IMR-90 (cell line): ENCODE results near the gene GNB1L.

Experiments used
- CEBPB ChIP-seq: IDR thresholded peaks from 2 replicates; pipeline ENCODE4 v1.6.1; 2012; ENCODE audit warnings: low read depth, low read length, improper control_type of control experiment
- CHD1 ChIP-seq: IDR thresholded peaks from 2 replicates; pipeline ENCODE4 v1.6.1; 2012; ENCODE audit warnings: low read depth, low read length, improper control_type of control experiment
- CTCF ChIP-seq: conservative IDR thresholded peaks from 2 replicates; pipeline ENCODE4 v1.5.1; 2012; ENCODE audit warnings: mild to moderate bottlenecking, low read depth, low read length, improper control_type of control experiment
- MAZ ChIP-seq: IDR thresholded peaks from 2 replicates; pipeline ENCODE4 v1.6.1; 2012; ENCODE audit warnings: low read depth, mild to moderate bottlenecking, low read length, improper control_type of control experiment, moderate library complexity, borderline replicate concordance
- POLR2A ChIP-seq: IDR thresholded peaks from 2 replicates; pipeline ENCODE4 v1.6.1; 2012; ENCODE audit warnings: mild to moderate bottlenecking, low read depth, low read length
- RAD21 ChIP-seq: IDR thresholded peaks from 2 replicates; pipeline ENCODE4 v1.6.1; 2012; ENCODE audit warnings: low read length, improper control_type of control experiment
- RCOR1 ChIP-seq: IDR thresholded peaks from 2 replicates; pipeline ENCODE4 v1.6.1; 2012; ENCODE audit warnings: mild to moderate bottlenecking, low read length, improper control_type of control experiment; ENCODE audit not compliant: insufficient replicate concordance
- USF2 ChIP-seq: fragments of 150-350 bp; IDR thresholded peaks from 2 replicates; pipeline ENCODE4 v1.6.1; 2017; ENCODE audit warnings: mild to moderate bottlenecking, antibody characterized with exemption, low read length, low read depth

- TF ChIP-seq CTCF, result no peak
- no peak for TF ChIP-seq POLR2A
- no peak for TF ChIP-seq RCOR1
- TF ChIP-seq CEBPB, result no peak
- no peak for TF ChIP-seq CHD1
- TF ChIP-seq USF2, result no peak
- no peak for TF ChIP-seq RAD21
- TF ChIP-seq MAZ, result no peak
Measured at GRCh38 chr22:19793661-19794310, 60.9 kb downstream of the GNB1L start.
